Loucy (cell line): ENCODE measurements around the gene EFCC1.
A peak's percentile ranks its signal among the peaks of the same experiment; 100 is the strongest.

Experiments used
- H2AFZ ChIP-seq: fragments of 200-600 bp; sonication (generic); 2 replicates; pipeline ENCODE4 v1.6.0; 2016; ENCODE audit warnings: antibody characterized with exemption, mild to moderate bottlenecking, low read length, moderate library complexity
- H3F3A ChIP-seq: fragments of 200-600 bp; 2 replicates; pipeline ENCODE4 v1.6.0; 2016; ENCODE audit warnings: antibody characterized with exemption, low read depth, mild to moderate bottlenecking
- H3K27me3 ChIP-seq: fragments of 200-600 bp; sonication (generic); 2 replicates; pipeline ENCODE4 v1.6.1; 2014; ENCODE audit warnings: low read length, mild to moderate bottlenecking; ENCODE audit not compliant: insufficient read depth, poor library complexity, severe bottlenecking
- H3K36me3 ChIP-seq: fragments of 200-600 bp; sonication (generic); 2 replicates; pipeline ENCODE4 v1.6.1; 2016; ENCODE audit warnings: low read length; ENCODE audit not compliant: insufficient read depth
- H3K4me1 ChIP-seq: fragments of 200-600 bp; sonication (generic); 2 replicates; pipeline ENCODE4 v1.5.1; 2014; ENCODE audit warnings: low read length, mild to moderate bottlenecking; ENCODE audit not compliant: insufficient read depth, poor library complexity, severe bottlenecking
- H3K4me2 ChIP-seq: fragments of 200-600 bp; sonication (generic); 2 replicates; pipeline ENCODE4 v1.6.0; 2014; ENCODE audit warnings: antibody characterized with exemption, low read length, low read depth, mild to moderate bottlenecking; ENCODE audit not compliant: poor library complexity, severe bottlenecking
- H3K4me3 ChIP-seq: fragments of 200-600 bp; sonication (generic); 2 replicates; pipeline ENCODE4 v1.5.1; 2014; ENCODE audit warnings: low read length, mild to moderate bottlenecking, mixed read lengths; ENCODE audit not compliant: poor library complexity, severe bottlenecking
- H3K79me2 ChIP-seq: fragments of 200-600 bp; sonication (generic); 2 replicates; pipeline ENCODE4 v1.6.1; 2014; ENCODE audit warnings: low read length; ENCODE audit not compliant: insufficient read depth
- H3K9ac ChIP-seq: fragments of 200-600 bp; sonication (generic); 2 replicates; pipeline ENCODE4 v1.6.0; 2014; ENCODE audit warnings: mild to moderate bottlenecking, low read depth, low read length, moderate library complexity; ENCODE audit not compliant: poor library complexity, severe bottlenecking
- H3K9me2 ChIP-seq: fragments of 200-600 bp; sonication (generic); replicated peaks from 2 replicates; pipeline ENCODE4 v1.6.1; 2016; ENCODE audit warnings: low read depth, low read length, mixed read lengths
- H3K9me3 ChIP-seq: fragments of 200-600 bp; sonication (generic); 2 replicates; pipeline ENCODE4 v1.6.1; 2014; ENCODE audit warnings: mild to moderate bottlenecking, antibody characterized with exemption, low read length, low read depth; ENCODE audit not compliant: insufficient read depth
- H4K20me1 ChIP-seq: fragments of 200-600 bp; sonication (generic); 2 replicates; pipeline ENCODE4 v1.6.0; 2014; ENCODE audit warnings: antibody characterized with exemption, low read length, mild to moderate bottlenecking; ENCODE audit not compliant: insufficient read depth, poor library complexity, severe bottlenecking
- CTCF ChIP-seq: fragments of 200-600 bp; sonication (generic); conservative IDR thresholded peaks from 2 replicates; pipeline ENCODE4 v1.5.1; 2014; ENCODE audit warnings: mild to moderate bottlenecking, antibody characterized with exemption, low read length
- EZH2phosphoT487 ChIP-seq: fragments of 200-600 bp; IDR thresholded peaks from 2 replicates; pipeline ENCODE4 v1.6.1; 2018; ENCODE audit warnings: antibody characterized with exemption, mild to moderate bottlenecking, moderate library complexity, borderline replicate concordance

Gene EFCC1

GRCh38 chr3:129034642-129035041 is 33.5 kb downstream of the EFCC1 start:
- Histone ChIP-seq H3K4me2 (no peak overlapping the region), H3K9me3 (no peaks in the 10 kb centered on the region), H2AFZ (peak overlapping the region; percentile 66; the same call in 1 of the 2 replicates), H3K27me3 (no peaks in the 10 kb centered on the region), H3K4me1 (peaks cover 17% of the 10 kb centered on the region), H3K36me3 (no peaks in the 10 kb centered on the region), H3F3A (peaks cover 4% of the 10 kb centered on the region; the same call in 1 of the 2 replicates), H3K9ac (no peak overlapping the region), H3K4me3 (no peak overlapping the region), H4K20me1 (no peaks in the 10 kb centered on the region), H3K79me2 (no peaks in the 10 kb centered on the region), H3K9me2 (no peaks in the 10 kb centered on the region)
- no peak for TF ChIP-seq EZH2phosphoT487
- no peak for TF ChIP-seq CTCF

DNA sequence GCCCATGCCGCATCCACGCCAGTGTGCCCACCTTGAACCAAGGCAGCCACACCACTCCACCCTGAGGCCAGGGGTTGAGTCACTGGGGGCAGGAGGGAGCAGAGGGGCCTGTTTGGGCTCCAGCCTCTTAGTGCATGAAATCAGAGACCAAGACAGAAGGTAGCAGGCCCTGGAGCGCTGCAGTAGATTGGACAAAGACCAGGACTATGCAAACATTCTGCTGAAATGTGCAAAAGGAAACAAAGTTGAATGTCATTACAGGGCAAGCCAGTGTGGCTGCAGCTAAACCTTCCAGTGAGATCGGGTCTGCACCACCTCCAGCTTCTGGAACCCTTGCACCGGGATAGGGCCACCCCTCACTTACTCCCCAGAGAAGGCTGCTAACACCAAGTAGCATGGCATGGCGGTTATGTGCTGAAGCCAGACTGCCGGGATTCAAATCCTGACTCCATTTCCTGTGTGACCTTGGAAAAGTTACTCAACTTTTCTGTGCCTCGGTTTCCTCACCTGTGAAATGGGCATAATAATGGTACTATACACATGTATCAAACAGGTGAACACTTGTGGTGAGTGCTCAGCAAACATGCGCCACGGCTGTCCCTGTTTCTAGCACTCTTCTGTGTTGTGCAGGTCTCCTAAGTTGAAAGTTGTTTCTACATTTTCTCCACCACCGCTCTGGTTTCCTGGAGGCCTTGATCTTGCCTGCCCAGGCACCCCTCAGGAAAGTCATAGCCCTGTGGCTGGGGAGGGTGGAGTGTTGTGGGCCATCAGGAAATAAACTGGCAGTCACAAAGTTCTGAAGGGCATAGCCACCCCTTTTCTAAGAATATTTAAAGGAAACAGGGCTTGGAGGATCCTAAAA is 34.5 kb downstream of the EFCC1 start:
- TF ChIP-seq CTCF, result no peak
- TF ChIP-seq EZH2phosphoT487, result no peak
- Histone ChIP-seq H2AFZ (no peak overlapping the region), H3F3A (peaks cover 4% of the 10 kb centered on the region; the same call in 1 of the 2 replicates), H3K27me3 (no peaks in the 10 kb centered on the region), H3K79me2 (no peaks in the 10 kb centered on the region), H3K36me3 (no peaks in the 10 kb centered on the region), H3K4me2 (no peak overlapping the region), H3K9me2 (no peaks in the 10 kb centered on the region), H4K20me1 (no peaks in the 10 kb centered on the region), H3K4me1 (peaks cover 17% of the 10 kb centered on the region), H3K9ac (peak overlapping the region; percentile 15), H3K4me3 (no peak overlapping the region), H3K9me3 (no peaks in the 10 kb centered on the region)

DNA sequence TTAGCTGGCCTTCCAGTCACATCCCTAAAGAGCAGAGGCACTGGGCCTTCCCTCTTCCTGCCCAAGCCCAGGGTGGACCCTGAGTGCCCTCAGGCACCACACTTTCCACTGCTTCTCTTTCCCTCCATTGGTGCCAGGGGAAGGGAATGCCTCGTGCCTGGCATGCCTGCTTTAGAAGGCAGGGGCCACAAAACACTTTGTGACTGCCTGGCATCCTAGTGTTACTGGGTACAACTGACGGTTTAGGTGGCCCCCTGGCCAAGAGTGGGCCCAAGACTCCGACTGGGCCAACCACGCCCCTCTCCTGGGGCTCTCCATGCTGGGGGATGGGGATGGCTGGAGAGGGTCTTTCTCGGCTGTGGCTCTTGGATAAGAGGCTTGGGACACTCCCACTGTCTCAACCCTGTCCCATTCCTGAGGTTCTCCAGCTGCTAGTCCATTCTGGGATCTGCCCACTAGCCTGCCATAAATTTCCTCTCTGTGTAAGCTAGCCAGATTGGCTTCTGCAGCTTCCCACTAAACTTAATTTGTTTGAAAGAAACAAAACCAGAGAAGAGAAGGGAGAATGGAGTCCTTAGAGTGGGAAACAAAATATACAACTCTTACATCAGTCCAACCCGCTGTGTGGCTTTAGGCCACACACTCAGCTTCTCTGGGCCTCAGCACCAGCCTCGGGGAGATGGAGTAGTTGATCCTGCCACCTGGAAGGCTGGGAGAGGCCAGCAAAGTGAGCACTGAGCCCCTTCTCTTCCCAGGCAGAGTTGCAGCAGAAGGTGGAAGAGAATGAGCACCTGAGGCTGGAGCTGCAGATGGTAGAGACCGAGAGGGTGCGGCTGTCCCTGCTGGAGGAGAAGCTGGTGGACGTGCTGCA is 35.4 kb downstream of the EFCC1 start:
- H3K4me1 ChIP-seq, result peaks cover 17% of the 10 kb centered on the region
- H3K36me3 ChIP-seq, result no peaks in the 10 kb centered on the region
- H3K79me2 ChIP-seq, result no peaks in the 10 kb centered on the region

More for the DNA sequence above, 35.4 kb downstream of the EFCC1 start:
- Histone ChIP-seq H3K9ac (peak overlapping the region; percentile 15), H3K27me3 (no peaks in the 10 kb centered on the region), H3K9me2 (no peaks in the 10 kb centered on the region), H3K9me3 (no peaks in the 10 kb centered on the region), H3K4me3 (no peak overlapping the region), H3F3A (peaks cover 4% of the 10 kb centered on the region; the same call in 1 of the 2 replicates), H3K4me2 (no peak overlapping the region), H4K20me1 (no peaks in the 10 kb centered on the region), H2AFZ (no peak overlapping the region)
- TF ChIP-seq CTCF (no peak), EZH2phosphoT487 (no peak)
